Inflammatory macrophage treated with lipopolysaccharide for 1 hour (primary cell): ENCODE measurements around the gene IRF2.

Experiments used
- DNase-seq, 2 donors: peaks; one replicate each; pipeline ENCODE4 v3.0.0-alpha.2; 2020 to 2022

Gene IRF2

DNA sequence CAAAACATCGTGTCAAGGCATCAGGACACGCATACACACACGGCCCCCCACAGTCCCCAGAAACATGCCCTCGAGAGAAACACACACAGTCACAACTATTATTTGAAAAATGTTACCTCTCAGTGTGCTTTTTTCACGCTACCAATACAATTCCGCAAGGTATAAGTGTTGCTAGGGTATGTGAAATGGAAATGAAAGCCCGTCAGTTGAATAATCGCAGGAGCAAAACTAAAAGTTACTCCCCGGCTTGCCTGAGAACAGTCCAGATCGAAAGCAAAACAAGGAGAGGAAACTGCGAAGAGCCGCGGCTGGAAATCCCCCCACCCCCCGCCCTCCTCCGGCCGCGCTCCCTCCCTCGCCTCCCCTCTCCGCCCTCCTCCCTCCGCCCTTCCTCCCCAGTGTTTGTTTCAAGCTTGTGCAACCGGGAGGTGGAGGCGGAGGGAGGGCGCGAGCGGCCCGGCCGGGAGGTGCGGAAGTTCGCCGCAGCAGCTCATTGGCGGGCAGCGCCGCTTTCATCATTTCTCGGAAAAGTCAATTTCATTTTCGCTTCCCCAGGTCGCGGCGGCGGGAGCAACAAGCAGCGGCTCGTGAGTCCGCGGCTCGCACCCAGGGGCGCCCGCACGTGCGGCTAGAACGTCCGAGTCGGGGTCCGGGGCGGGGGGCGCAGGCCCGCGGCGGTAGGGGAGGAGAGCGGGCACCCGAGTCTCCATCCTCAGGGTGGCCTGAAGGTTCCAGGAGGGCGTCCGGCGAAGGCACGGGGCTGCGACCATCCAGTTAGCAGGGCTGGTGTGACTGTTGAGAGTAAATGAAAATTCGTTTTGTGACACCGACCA lies at the start of gene IRF2:
IRF2 (minus strand) TSS at position 288 of the 833 bp plus-strand sequence. CDS start 45,486 bp downstream, outside the sequence.
- DNase-seq, result peak; percentile 97 to 98

DNA sequence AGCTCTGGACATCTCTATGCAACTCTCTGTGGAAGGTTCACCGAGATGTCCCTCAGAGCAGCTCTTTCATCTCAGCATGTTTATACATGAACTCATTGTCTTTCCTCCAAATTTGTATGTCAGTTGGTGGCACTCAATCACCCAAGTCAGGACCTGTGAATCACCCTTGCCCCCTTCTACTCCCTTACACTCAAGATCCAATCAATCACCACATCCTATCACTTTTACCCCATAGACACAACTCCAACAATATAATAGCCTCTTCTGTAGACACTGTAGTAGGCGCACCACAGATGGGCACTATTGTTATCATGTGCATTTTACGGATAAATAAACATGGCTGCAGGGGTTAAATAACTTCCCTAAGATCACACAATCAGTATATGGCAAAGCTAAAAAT lies 41.3 kb upstream of the IRF2 start:
- no peak for DNase-seq

DNA sequence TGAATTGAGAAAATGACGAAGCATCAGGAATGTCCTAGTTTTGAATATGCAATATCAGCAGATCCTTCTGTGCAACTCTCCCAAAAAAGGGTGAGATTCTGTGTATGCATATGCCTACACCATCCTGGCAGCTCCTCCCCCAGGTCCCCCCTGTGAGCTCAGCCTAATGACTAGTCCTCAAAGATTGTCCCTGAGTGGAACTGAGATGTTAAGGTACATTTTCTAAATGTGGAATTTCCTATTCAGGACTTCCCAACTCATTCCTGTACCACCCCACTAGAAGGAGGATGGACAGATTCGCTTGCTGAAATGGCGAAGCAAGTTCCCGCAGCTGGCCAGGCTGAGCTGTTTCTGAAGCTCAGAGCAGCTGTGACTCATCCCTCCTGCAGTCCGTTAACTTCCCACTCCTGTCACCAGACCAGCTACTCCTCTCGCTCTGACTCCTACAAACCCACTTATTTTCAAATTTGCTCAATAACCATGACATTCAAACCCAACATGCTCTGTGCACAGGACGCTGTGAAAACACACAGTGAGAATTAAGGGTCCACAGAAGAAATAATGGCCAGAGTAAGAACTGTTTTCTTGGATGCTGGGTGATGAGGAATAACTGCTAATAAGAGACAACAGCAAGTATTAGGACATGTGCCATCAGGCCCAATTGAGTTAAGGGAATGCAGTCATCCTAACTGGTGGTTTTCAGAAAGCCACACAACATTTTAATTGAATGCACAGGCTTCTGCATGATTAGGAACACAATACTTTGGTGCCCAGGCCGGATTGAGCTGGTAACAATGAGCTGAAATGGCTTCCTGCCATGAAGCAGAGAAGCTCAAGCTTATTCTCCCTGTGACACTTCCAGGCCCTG lies 40.0 kb upstream of the IRF2 start:
- DNase-seq, result peak; percentile 90 to 100

DNA sequence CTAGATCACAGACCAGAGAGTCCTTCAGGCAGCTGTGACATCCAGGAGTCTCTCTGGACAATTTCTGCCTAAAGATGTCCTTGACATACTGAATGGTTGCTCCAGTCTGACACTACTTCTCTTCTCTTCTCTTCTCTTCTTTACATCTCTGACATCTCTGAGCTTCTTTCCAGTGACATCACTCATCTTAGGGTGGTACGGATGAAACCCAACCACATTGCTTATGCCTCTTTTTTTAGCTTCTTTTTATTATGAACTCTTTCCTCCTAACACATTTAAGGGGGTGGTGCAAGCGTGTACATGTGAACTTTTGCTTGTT lies 39.4 kb upstream of the IRF2 start:
- no peak for DNase-seq

DNA sequence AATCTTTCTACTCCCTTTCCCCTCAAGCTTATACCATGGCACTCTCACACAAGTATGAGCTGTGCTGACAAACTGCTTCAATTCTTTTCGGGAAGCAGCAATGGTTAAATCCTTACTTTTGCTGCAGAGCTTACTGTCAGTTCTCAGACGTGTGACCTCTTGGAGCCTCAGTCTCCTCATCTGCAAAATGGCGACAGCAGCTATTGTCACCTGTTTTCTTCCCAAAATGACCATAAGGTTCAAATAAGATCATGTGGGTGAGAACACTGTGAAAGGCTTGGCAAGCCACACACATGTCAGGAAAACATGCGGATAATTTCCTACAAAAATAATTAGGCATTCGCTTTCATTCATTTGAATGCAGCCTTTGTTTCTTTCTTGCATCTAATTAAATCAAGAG lies 36.8 kb upstream of the IRF2 start:
- no peak for DNase-seq

DNA sequence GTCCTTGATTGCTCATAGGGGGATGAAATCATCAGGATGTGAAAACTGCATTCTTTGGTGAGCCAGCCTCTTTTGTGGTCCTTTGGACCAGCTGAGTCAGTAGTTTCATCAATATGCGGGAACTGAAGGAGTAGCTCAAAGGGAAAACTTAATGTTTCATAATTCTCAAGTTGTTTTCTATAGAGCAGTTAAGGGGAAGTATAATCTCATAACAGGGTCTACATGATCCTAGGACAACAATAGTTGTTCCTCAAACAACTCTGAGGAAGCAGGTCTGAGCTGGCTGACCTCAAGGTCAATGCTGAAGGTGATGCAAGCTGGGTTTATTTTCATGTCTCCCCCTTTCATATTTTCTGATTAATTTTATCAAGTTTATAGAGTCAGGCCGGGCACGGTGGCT lies 36.1 kb upstream of the IRF2 start:
- peak; percentile 80 to 96 for DNase-seq

DNA sequence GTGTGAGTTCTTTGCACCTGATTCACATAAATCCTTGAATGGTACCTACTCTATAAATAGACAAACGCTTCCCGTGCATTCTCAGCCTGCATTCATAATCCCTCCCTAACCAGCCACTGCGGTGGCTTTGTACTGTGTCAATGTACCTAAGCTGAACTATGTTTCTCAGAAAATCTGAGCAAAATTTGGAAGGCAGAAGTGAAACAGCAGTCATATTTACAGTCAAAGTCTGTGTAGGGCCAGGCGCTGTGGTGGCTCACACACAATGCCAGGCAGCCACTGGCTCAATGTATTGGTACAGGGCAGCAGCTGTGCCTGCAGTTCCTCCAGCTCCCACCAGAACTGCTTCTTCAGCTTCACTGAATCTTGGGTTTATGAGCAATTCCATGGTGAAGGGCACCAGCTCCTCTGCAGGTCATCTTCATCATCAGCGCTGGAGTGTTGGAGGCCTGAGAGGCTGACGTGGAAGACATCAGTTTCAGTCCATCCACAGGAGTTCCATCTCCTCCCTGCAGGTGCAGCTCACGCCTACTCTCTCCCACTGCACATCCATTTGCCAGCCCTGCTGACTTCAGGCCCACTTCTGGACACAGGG lies 32.3 kb upstream of the IRF2 start:
- DNase-seq, result peak; percentile 40 to 58

DNA sequence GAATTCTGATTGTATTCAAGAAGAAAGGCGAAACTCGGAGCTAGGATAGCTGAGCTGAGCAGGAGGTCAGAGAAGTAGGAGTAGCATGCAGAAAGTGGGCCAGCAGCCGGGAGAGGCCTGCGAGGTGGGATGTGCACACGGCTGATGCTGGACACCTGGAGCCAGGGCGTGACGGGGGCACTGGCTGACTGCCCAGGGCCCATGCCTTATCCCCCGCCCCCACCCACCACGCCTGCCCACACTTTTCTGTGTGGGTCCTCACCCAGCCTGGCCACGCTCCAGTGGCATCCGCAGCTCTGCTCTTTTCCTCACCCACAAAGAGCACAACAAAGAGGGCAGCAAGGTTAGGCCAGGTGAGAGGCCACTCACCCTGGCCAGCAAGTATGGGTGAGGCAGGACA lies 30.0 kb upstream of the IRF2 start:
- no peak for DNase-seq

DNA sequence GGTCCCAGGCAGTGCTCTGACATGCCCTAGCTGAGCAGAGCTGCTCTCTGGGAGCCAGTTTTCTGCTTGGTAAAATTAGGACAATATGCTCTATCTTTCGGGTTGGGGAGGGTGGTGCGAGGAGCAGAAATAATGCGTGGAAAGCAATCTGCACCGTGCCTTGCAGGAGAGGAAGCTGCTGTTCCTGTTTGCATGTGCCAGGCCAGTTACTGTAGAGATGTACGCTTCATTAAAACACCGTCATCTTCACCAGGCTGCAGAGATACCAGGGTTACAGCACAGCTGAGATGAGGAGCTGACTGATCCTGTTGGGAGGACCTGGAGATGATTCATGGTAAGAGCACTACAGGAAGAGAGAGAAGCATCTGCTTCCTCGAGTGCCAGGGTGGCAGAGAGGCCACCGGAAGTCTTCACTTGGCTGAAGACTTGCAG lies 29.5 kb upstream of the IRF2 start:
- peak in 1 of 2 donors; percentile 35 for DNase-seq

DNA sequence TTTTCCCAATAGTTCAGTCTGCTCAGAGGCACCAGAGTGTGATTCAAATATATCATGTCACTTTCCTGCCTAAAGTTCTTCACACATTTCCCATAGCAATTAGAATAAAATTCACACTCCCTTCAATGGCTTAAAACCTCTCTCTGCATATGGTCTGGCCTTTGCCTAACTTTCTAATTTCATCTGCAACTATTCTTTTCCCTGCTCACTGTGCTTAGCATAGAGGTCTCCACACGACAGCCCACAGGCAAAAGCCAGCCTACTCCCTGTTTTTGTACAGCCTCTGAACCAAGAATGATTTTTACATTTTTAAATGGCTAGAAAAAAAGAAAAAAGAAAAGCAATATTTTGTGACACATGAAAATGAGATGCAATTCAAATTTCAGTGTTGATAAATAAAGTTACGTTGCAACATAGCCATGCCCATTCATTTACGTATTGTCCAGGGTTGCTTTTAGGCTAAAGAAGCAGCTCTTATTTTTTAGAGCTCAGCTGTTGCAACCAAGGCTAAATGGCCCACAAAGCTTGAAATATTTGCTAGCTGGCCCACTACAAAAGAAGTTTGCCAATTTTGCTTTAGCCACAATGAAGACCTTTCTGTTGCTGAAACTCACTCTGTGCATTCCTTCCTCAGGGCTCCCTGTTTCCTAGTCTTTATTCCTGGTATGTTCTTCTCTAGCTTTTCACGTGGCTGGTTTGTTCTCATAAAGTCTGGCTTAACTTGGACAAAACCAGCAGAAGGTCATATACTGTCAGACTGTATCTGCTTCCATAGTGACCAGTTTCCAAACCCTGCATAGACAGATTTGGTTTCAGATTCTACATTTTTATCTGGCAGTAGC lies 26.6 kb upstream of the IRF2 start:
- DNase-seq, result no peak

DNA sequence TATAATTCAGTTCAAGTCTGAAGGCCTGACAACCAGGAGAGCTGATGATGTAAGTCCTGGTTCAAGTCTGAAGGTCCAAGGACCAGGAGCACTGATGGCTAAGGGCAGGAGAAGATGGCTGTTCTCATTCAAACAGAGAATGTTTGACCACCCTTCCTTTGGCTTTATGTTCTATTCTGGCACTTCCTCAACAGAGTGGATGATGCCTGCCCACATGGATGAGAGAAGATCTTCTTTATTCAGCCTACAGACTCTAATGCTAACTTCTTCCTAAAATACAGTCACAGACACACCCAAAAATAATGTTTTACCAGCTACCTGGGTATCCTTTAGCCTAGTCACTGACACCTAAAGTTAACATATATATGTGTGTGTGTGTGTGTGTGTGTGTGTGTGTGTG lies 25.6 kb upstream of the IRF2 start:
- DNase-seq, result peak in 1 of 2 donors; percentile 38

DNA sequence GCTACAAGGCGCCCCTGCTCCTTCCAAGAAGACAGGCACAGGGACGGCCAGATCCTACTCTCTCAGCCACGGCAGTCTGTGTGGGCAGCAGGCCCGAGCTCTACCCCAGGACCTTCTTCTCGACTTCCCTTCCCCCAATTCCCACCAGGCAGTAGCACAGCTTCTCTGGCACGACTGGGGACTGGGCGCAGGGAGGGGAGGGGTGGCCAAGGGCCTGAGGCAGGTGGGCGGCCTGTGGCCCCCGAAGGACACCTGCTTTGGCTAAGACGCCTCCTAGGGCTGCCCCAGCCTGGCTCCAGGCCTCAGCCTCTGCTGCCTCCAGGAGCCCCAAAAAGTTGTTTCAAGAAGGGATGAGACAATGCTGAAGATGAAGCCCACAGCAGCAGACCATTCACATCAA lies 24.2 kb upstream of the IRF2 start:
- no peak for DNase-seq

DNA sequence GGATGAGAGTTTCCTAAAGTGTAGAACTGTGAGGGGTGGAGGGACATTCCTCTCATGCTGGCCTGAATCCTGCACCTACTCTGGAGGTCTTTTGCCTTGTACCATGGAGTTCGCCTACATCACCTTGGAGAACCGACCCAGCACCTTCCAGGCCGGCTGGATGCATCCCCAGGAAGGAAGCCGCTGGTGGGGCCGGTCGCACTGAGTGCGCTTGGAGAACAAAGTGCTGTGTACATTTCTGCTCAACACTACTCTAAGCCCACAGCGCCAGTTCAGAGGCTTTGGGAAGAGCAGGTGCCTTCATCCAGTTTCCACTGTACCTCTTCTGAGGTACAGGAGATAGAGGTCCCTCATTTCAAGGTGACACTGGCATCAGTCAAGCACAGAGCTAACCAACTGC lies 15.4 kb upstream of the IRF2 start:
- no peak for DNase-seq

DNA sequence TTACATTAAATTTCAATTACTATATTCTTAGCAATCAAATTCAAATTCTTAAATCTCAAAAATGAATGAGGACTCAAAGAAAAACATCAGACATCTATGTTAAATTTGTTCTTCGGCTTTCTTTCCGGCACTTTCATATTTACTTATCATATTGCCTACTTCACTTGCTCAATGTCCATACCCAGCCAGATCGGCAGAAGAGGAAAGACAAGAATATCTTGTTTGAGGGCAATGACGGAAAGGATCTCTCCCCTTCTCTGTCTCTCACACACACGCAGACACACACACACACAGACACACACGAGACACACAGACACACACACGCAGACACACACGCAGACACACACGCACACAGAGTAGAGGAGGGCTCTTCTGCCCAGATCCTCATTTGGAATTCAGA lies 13.2 kb upstream of the IRF2 start:
- DNase-seq, result no peak

DNA sequence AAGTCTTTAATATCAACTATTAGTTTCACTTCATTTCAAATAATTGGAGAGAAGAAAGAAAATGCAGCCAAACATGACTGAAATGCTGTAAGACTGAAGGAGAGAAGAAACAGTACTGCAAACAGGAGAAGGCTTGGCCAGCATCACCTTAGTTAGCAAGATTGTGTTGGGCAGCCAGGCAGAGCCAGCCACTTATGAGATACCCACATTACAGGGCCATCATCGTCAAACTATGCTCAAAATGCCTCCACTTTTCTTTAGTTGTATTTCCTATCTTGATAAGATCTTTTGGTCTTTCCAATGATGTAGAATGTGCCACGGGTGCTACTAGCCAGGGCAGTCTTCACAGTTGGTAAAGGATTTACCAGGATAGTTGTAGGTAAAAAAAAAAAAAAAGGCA lies 10.9 kb upstream of the IRF2 start:
- no peak for DNase-seq

DNA sequence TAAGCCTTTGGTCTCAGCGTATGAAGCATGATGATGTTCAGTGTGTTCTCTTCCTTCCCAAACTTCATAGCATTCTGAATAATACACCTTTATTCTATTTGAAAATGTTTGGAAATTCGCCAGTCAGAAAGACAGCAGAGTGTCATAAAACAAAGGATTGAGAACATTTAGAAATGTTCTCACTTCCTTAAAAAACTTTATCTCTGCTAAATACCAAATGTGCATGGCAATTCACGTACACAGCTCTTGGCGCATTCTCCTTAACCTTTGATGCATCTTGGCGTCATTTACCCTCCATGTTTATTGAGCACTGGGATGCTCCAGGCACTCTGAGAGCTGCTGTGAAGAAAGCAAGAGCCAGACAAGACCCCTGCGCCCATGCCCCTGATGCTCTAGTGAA lies 7.2 kb upstream of the IRF2 start:
- DNase-seq, result no peak

DNA sequence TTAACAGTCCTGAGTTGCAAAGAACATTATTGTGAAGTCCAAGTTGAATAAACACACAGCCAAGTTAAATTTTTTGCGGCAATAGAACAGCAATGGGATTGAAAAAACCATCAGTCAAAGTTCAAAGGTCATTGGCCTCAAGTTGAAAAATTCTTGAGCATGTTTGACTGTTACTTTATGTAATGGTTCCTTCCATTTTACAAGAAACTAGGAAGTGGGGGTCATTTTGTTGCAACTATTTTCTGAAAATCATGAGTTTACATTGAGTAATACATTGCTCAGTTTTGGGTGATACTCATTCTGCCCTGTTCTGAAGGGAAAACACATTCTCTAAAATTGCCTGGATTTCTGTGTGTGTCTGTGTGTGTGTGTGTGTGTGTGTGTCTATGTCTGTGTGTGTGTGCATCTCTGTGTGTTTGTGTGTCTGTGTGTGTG lies 5.2 kb upstream of the IRF2 start:
- peak; percentile 90 to 94 for DNase-seq

DNA sequence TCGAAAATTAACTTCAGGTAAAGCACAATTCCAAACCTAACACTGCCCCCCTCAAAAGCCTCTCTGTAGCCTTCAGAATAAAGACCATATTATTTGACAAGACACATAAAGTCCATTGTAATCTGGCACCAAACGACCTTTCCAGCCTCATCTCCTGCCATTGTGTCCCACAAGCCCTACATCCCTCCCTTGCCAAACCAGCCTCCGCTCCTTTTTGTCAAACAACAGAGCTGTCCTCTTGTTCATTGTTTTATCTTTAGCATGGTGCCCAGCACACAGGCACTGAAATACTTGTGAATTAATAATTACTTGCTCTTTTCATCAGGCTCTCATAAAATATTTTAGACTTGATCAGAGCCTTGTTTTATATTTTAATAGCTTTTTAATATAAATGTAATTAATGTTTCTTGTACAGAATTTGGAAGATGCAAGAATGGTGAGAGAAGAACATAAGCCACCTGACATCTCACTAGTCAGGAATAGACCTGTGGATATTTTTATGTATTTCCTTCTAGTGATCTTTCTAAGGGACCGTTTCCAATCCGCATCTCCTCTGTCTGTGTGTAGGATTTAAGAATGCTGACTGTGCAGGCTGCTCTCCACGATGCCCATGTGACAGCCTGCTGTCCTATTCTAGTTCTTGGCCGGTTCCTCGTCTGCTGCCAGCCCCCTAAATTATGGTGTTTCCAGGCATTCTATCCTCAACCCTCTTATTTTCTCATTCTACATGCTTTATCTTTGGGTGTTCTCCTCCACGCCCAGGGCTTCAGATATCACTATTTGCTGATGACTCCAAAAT lies 3.0 kb upstream of the IRF2 start:
- DNase-seq, result no peak

DNA sequence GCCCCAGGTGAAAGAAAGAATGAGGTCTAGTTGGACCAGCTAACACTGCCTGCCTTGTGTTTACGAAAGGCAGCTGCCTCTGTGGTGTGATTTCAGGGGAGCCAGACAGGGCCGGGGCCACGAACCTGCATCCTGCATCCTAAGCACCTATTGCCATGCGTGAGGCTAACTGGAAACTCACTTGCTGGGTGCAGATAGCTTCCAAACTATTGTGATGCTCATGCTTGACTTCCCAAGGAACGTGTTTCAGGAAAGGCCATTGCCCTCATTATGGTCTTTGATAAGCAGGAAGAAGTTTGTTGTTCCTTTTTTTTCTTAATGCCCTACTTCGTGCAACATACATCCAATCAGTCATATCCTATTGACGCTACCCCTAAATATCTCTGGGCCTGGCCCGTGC lies 2.3 kb upstream of the IRF2 start:
- no peak for DNase-seq

DNA sequence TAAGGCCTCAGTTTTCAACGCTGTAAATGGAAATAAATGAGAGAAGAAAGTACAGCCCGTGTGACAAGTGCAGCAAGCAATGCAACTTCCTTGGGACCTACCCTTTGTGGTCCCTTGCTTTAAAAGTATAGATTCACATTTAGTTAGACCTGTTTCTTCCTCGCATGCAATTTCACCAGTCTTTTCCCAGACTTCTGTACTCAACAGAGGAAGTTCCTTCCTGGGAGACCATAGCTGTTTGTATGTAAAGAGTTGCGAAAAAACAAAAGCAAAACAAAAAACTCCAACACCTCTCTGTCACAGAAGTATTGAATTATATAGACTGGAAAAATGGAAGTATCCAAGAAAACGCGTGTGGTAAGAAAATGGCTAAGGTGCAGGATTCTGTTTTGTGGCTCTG lies 1.1 kb upstream of the IRF2 start:
- DNase-seq, result peak; percentile 48 to 52

DNA sequence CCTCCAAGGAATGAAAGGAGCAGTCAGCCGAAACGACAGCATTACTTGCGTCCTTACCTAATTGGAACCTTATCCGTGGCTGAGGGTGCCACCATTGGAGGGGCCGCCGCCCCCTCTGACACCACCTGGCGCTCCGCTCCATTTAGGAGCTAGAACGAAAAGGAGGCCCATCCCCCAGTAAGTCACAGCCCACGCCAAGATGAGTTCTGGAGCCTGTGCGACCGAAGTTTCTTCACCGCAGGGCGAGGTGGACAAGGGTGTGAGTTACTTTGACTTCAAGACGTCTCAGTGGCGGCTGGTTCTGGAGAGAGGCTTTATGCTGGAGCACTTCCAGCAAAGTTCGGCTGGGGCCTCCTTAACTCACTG lies 729 bp upstream of the IRF2 start:
- DNase-seq, result peak; percentile 51 to 56
